ENCODE measurements around the gene GNG2. TPM values are rescaled to one million over a fixed set of nuclear protein-coding genes. Genes with fewer than 3 reads are reported as not detected.

The GNG2 gene
- total RNA-seq, 1 donor, result 12.7 TPM

- no peak for DNase-seq (ENCODE audit: low read depth in 2 of 3, low spot score in 2 of 3)
These were observed 7.9 kb upstream of the GNG2 start for GRCh38 chr14:51852541-51852940.

GRCh38 chr14:51855234-51855633, 5.2 kb upstream of the GNG2 start:
- DNase-seq (ENCODE audit: low read depth in 2 of 3, low spot score in 2 of 3), result no peak

GRCh38 chr14:51856792-51857296, 3.6 kb upstream of the GNG2 start:
- no peak for DNase-seq (ENCODE audit: low read depth in 2 of 3, low spot score in 2 of 3)

- DNase-seq (ENCODE audit: low read depth in 2 of 3, low spot score in 2 of 3), result no peak
These were observed 1.3 kb upstream of the GNG2 start for GRCh38 chr14:51859131-51859530.

- peak in 1 of 3 donors; percentile 21 for DNase-seq (ENCODE audit: low read depth in 2 of 3, low spot score in 2 of 3)
These were observed 550 bp downstream of the GNG2 start for GRCh38 chr14:51860825-51861499.

GRCh38 chr14:51862176-51862796, 1.9 kb downstream of the GNG2 start:
- DNase-seq (ENCODE audit: low read depth in 2 of 3, low spot score in 2 of 3), result no peak

GRCh38 chr14:51862860-51863259, 2.4 kb downstream of the GNG2 start:
- no peak for DNase-seq (ENCODE audit: low read depth in 2 of 3, low spot score in 2 of 3)

- DNase-seq (ENCODE audit: low read depth in 2 of 3, low spot score in 2 of 3), result no peak
These were observed 5.7 kb downstream of the GNG2 start for GRCh38 chr14:51865953-51866747.

- DNase-seq (ENCODE audit: low read depth in 2 of 3, low spot score in 2 of 3), result no peak
These were observed 7.3 kb downstream of the GNG2 start for GRCh38 chr14:51867741-51868140.

GRCh38 chr14:51868405-51868804, 8.0 kb downstream of the GNG2 start:
- DNase-seq (ENCODE audit: low read depth in 2 of 3, low spot score in 2 of 3), result no peak

GRCh38 chr14:51869411-51870100, 9.1 kb downstream of the GNG2 start:
- DNase-seq (ENCODE audit: low read depth in 2 of 3, low spot score in 2 of 3), result no peak

- DNase-seq (ENCODE audit: low read depth in 2 of 3, low spot score in 2 of 3), result no peak
These were observed 10.2 kb downstream of the GNG2 start for GRCh38 chr14:51870606-51871005.

GRCh38 chr14:51871846-51872245, 11.4 kb downstream of the GNG2 start:
- no peak for DNase-seq (ENCODE audit: low read depth in 2 of 3, low spot score in 2 of 3)

- DNase-seq (ENCODE audit: low read depth in 2 of 3, low spot score in 2 of 3), result no peak
These were observed 12.0 kb downstream of the GNG2 start for GRCh38 chr14:51872396-51872795.

- peak in 2 of 3 donors; percentile 79 to 84 for DNase-seq (ENCODE audit: low read depth in 2 of 3, low spot score in 2 of 3)
These were observed 12.9 kb downstream of the GNG2 start for GRCh38 chr14:51873221-51873893.

GRCh38 chr14:51877810-51878209, 17.4 kb downstream of the GNG2 start:
- no peak for DNase-seq (ENCODE audit: low read depth in 2 of 3, low spot score in 2 of 3)

- no peak for DNase-seq (ENCODE audit: low read depth in 2 of 3, low spot score in 2 of 3)
These were observed 18.8 kb downstream of the GNG2 start for GRCh38 chr14:51879170-51879569.

GRCh38 chr14:51880835-51881580, 20.6 kb downstream of the GNG2 start:
- peak in 1 of 3 donors; percentile 27 for DNase-seq (ENCODE audit: low read depth in 2 of 3, low spot score in 2 of 3)

GRCh38 chr14:51881636-51882035, 21.2 kb downstream of the GNG2 start:
- DNase-seq (ENCODE audit: low read depth in 2 of 3, low spot score in 2 of 3), result no peak

- no peak for DNase-seq (ENCODE audit: low read depth in 2 of 3, low spot score in 2 of 3)
These were observed 22.8 kb downstream of the GNG2 start for GRCh38 chr14:51883232-51883631.

Data from hematopoietic multipotent progenitor cell (in vitro differentiated cells).